H9 (cell line): ENCODE measurements around the gene ARL8A. TPM values are rescaled to one million over a fixed set of nuclear protein-coding genes. Genes with fewer than 3 reads are reported as not detected.

Experiments
- DNase-seq: peaks from one replicate; pipeline ENCODE4 v3.0.0-alpha.2; 2017
- H2AFZ ChIP-seq: one replicate; pipeline ENCODE4 v1.6.1; 2013; ENCODE audit warnings: mild to moderate bottlenecking, low read length, control low read depth, moderate library complexity
- H2AK5ac ChIP-seq: 2 replicates; pipeline ENCODE4 v1.6.1; 2013; ENCODE audit warnings: low read length, control low read depth, mixed read lengths; ENCODE audit not compliant: insufficient read length
- H2BK120ac ChIP-seq: one replicate; pipeline ENCODE4 v1.6.1; 2013; ENCODE audit warnings: low read depth, mild to moderate bottlenecking, low read length, control low read depth, inconsistent platforms; ENCODE audit not compliant: poor library complexity, severe bottlenecking
- H2BK12ac ChIP-seq: 2 replicates; pipeline ENCODE4 v1.6.1; 2013; ENCODE audit warnings: low read length, control low read depth, mixed read lengths, low read depth; ENCODE audit not compliant: insufficient read length
- H2BK15ac ChIP-seq: 2 replicates; pipeline ENCODE4 v1.6.1; 2013; ENCODE audit warnings: low read depth, low read length, control low read depth
- H2BK20ac ChIP-seq: one replicate; pipeline ENCODE4 v1.6.1; 2013; ENCODE audit warnings: low read depth, mild to moderate bottlenecking, low read length, control low read depth, inconsistent platforms; ENCODE audit not compliant: poor library complexity, severe bottlenecking
- H2BK5ac ChIP-seq: 2 replicates; pipeline ENCODE4 v1.6.1; 2013; ENCODE audit warnings: low read length, control low read depth, mixed read lengths; ENCODE audit not compliant: insufficient read length
- H3K14ac ChIP-seq: 2 replicates; pipeline ENCODE4 v1.6.1; 2013; ENCODE audit warnings: low read length, control low read depth; ENCODE audit not compliant: insufficient read depth
- H3K18ac ChIP-seq: 2 replicates; pipeline ENCODE4 v1.6.1; 2013; ENCODE audit warnings: low read depth, mild to moderate bottlenecking, mixed read lengths, low read length, control low read depth; ENCODE audit not compliant: insufficient read length
- H3K23ac ChIP-seq: 2 replicates; pipeline ENCODE4 v1.6.1; 2013; ENCODE audit warnings: low read length, control low read depth, mixed read lengths, low read depth; ENCODE audit not compliant: insufficient read length
- H3K23me2 ChIP-seq: 2 replicates; pipeline ENCODE4 v1.6.1; 2013; ENCODE audit warnings: low read depth, mild to moderate bottlenecking, mixed read lengths, low read length, control low read depth; ENCODE audit not compliant: insufficient read length, poor library complexity, severe bottlenecking
- H3K27ac ChIP-seq: 2 replicates; pipeline ENCODE4 v1.5.1; 2013; ENCODE audit warnings: low read length, control low read depth, mixed read lengths, low read depth; ENCODE audit not compliant: insufficient read length
- H3K27me3 ChIP-seq: 2 replicates; pipeline ENCODE4 v1.6.1; 2013; ENCODE audit warnings: low read length, control low read depth, inconsistent platforms; ENCODE audit not compliant: insufficient read depth
- H3K4ac ChIP-seq: 2 replicates; pipeline ENCODE4 v1.6.1; 2013; ENCODE audit warnings: low read depth, mild to moderate bottlenecking, control low read depth, inconsistent platforms, low read length, moderate library complexity
- H3K4me1 ChIP-seq: 2 replicates; pipeline ENCODE4 v1.6.1; 2013; ENCODE audit warnings: low read length, control low read depth, inconsistent platforms; ENCODE audit not compliant: insufficient read depth
- H3K4me2 ChIP-seq: 2 replicates; pipeline ENCODE4 v1.6.1; 2013; ENCODE audit warnings: low read length, control low read depth, mixed read lengths; ENCODE audit not compliant: insufficient read length, insufficient read depth
- H3K56ac ChIP-seq: 2 replicates; pipeline ENCODE4 v1.6.1; 2013; ENCODE audit warnings: low read depth, mild to moderate bottlenecking, mixed read lengths, low read length, control low read depth; ENCODE audit not compliant: insufficient read length
- H3K79me1 ChIP-seq: 2 replicates; pipeline ENCODE4 v1.6.1; 2013; ENCODE audit warnings: low read depth, mild to moderate bottlenecking, moderate library complexity, low read length, control low read depth, inconsistent platforms; ENCODE audit not compliant: insufficient read depth, poor library complexity, severe bottlenecking
- H3K79me2 ChIP-seq: 2 replicates; pipeline ENCODE4 v1.6.1; 2013; ENCODE audit warnings: low read length, control low read depth, inconsistent platforms; ENCODE audit not compliant: insufficient read depth
- H3K9ac ChIP-seq: 2 replicates; pipeline ENCODE4 v1.6.1; 2013; ENCODE audit warnings: low read length, control low read depth, mixed read lengths; ENCODE audit not compliant: insufficient read length; ENCODE audit errors: extremely low read depth
- H3K9me3 ChIP-seq: one replicate; pipeline ENCODE4 v1.6.1; 2013; ENCODE audit warnings: low read depth, low read length, inconsistent platforms; ENCODE audit not compliant: control insufficient read depth
- H3T11ph ChIP-seq: one replicate; pipeline ENCODE4 v1.6.1; 2013; ENCODE audit warnings: mild to moderate bottlenecking, low read length, control low read depth, inconsistent platforms
- H4K20me1 ChIP-seq: one replicate; pipeline ENCODE4 v1.6.1; 2013; ENCODE audit not compliant: control insufficient read depth, insufficient read length, insufficient read depth
- H4K5ac ChIP-seq: 2 replicates; pipeline ENCODE4 v1.6.1; 2013; ENCODE audit warnings: low read depth, mild to moderate bottlenecking, mixed read lengths, low read length, control low read depth; ENCODE audit not compliant: insufficient read length
- H4K8ac ChIP-seq: replicated peaks from 2 replicates; pipeline ENCODE4 v1.6.1; 2013; ENCODE audit warnings: low read length, control low read depth, mixed read lengths, low read depth; ENCODE audit not compliant: insufficient read length
- H4K91ac ChIP-seq: 2 replicates; pipeline ENCODE4 v1.6.1; 2013; ENCODE audit warnings: low read depth, mild to moderate bottlenecking, moderate library complexity, mixed read lengths, low read length, control low read depth; ENCODE audit not compliant: insufficient read length
- H3K27ac Mint-ChIP-seq, 3 experiments: 2 replicates in 2 of 3; 3 replicates in 1 of 3; pipeline ENCODE4 v1.8.0; 2020 to 2021; ENCODE audit warnings: mixed read lengths in 3 of 3, mild to moderate bottlenecking in 1 of 3, moderate library complexity in 1 of 3
- H3K27me3 Mint-ChIP-seq: 2 replicates; pipeline ENCODE4 v1.8.0; 2021; ENCODE audit warnings: low read depth, mild to moderate bottlenecking, moderate library complexity, mixed read lengths
- H3K36me3 Mint-ChIP-seq, 3 experiments: 2 replicates in 2 of 3; 3 replicates in 1 of 3; pipeline ENCODE4 v1.8.0; 2020 to 2021; ENCODE audit warnings: low read depth in 3 of 3, mixed read lengths in 3 of 3; ENCODE audit not compliant: insufficient read depth in 1 of 3
- H3K4me1 Mint-ChIP-seq, 2 experiments: 2 replicates each; pipeline ENCODE4 v1.8.0; 2020; ENCODE audit warnings: mixed read lengths in 2 of 2
- H3K4me3 Mint-ChIP-seq, 2 experiments: 2 replicates in 1 of 2; 3 replicates in 1 of 2; pipeline ENCODE4 v1.8.0; 2020 to 2021; ENCODE audit warnings: mild to moderate bottlenecking in 2 of 2, mixed read lengths in 2 of 2, moderate library complexity in 1 of 2
- H3K9me3 Mint-ChIP-seq, 2 experiments: 2 replicates in 1 of 2; 3 replicates in 1 of 2; pipeline ENCODE4 v1.8.0; 2020; ENCODE audit warnings: mild to moderate bottlenecking in 2 of 2, mixed read lengths in 2 of 2, moderate library complexity in 1 of 2
- CTCF ChIP-seq: fragments of 200-600 bp; sonication (generic); conservative IDR thresholded peaks from 3 replicates; pipeline ENCODE4 v1.8.0; 2021; ENCODE audit warnings: antibody characterized with exemption, mild to moderate bottlenecking
- WGBS: extraction: QIAGEN DNeasy Blood & Tissue Kit; methylation state at CpG from one replicate; pipeline ENCODE4 v1.1.7; 2013; ENCODE audit warnings: missing lambda C conversion rate, low lambda C conversion rate, mixed read lengths; ENCODE audit not compliant: insufficient read length; ENCODE audit errors: extremely low coverage; 5-methylcytosine and 5-hydroxymethylcytosine counted together
- total RNA-seq: library from RNA; stranded (reverse); gene quantifications from 2 replicates; pipeline ENCODE4 v1.2.1, GENCODE V29; 2021

The ARL8A gene
- total RNA-seq, 1 experiment from 2014 or later = 67.2 TPM

- Histone ChIP-seq H3K14ac (no peak overlapping the region), H2BK12ac (no peak overlapping the region), H2BK15ac (no peak overlapping the region), H4K8ac (no peak overlapping the region), H3K4me2 (no peak overlapping the region), H3K27ac (no peak overlapping the region), H3T11ph (no peak overlapping the region), H3K79me1 (no peaks in the 10 kb centered on the region), H2AK5ac (no peak overlapping the region), H2BK5ac (no peak overlapping the region), H3K79me2 (no peaks in the 10 kb centered on the region), H3K56ac (no peak overlapping the region), H4K20me1 (no peaks in the 10 kb centered on the region), H3K4ac (no peak overlapping the region), H3K18ac (peak overlapping the region; percentile 66), H3K4me1 (no peaks in the 10 kb centered on the region), H4K5ac (no peak overlapping the region), H3K23ac (no peak overlapping the region), H2BK120ac (no peak overlapping the region), H2AFZ (no peak overlapping the region), H3K9ac (no peak overlapping the region), H3K9me3 (no peaks in the 10 kb centered on the region), H2BK20ac (no peak overlapping the region), H3K27me3 (no peaks in the 10 kb centered on the region), H4K91ac (no peak overlapping the region), H3K23me2 (no peaks in the 10 kb centered on the region)
- DNase-seq = no peak
- Mint-ChIP-seq H3K27ac (0 out of 7 replicates have a peak overlapping the region, but pooled peaks of 1 of the 3 experiments have one; percentile 40), H3K36me3 (no peaks in the 10 kb centered on the region), H3K4me3 (no peak overlapping the region), H3K9me3 (no peaks in the 10 kb centered on the region), H3K27me3 (no peaks in the 10 kb centered on the region; the same call in 1 of the 2 replicates), H3K4me1 (peaks cover 43 to 52% of the 10 kb centered on the region in 2 experiments)
- TF ChIP-seq CTCF = no peak
- WGBS = no CpG with 5 or more reads among the region's 3 CpGs
Measured at GRCh38 chr1:202110977-202111376, 33.6 kb downstream of the ARL8A start.
